Activated CD4-positive, alpha-beta T cell treated with anti-CD3 and anti-CD28 coated beads, Interleukin-2, Interleukin-6, amounts not matched to agents 100 ng/mL and 50 ng/mL, durations not matched to agents 16 hours and 8 hours (primary cell): Measurements from ENCODE around the gene PPP6R2.

Experiments
- DNase-seq: peaks from one replicate; pipeline ENCODE4 v3.0.0-alpha.2; 2020

The PPP6R2 gene

GRCh38 chr22:50435291-50436014, 92.3 kb downstream of the PPP6R2 start:
- no peak for DNase-seq

- no peak for DNase-seq
These were observed 93.1 kb downstream of the PPP6R2 start for GRCh38 chr22:50436015-50436830.

DNA sequence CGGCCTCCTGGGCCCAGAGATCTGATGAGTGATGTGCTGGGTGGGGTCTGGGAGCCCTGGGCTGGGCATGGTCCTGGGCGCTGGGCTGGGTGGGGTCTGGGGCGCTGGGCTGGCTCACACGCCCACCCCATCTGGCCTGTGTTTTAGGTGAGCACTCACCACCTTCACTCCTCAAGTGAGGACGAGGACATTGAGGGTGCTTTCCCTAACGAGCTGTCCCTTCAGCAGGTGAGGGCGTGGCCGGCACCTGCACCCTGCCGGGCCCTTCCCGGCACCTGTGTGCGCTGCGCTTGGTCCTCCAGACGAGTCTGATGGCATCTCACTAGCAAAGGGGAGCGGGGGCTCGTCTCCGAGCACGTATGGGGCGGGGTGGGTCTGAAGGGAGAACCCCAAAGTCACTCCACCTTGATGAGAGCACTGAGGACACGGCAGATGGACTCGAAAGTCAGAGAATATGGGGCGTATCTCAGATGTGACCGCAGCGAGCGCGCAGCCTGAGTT, 93.8 kb downstream of the PPP6R2 start:
- DNase-seq: no peak

DNA sequence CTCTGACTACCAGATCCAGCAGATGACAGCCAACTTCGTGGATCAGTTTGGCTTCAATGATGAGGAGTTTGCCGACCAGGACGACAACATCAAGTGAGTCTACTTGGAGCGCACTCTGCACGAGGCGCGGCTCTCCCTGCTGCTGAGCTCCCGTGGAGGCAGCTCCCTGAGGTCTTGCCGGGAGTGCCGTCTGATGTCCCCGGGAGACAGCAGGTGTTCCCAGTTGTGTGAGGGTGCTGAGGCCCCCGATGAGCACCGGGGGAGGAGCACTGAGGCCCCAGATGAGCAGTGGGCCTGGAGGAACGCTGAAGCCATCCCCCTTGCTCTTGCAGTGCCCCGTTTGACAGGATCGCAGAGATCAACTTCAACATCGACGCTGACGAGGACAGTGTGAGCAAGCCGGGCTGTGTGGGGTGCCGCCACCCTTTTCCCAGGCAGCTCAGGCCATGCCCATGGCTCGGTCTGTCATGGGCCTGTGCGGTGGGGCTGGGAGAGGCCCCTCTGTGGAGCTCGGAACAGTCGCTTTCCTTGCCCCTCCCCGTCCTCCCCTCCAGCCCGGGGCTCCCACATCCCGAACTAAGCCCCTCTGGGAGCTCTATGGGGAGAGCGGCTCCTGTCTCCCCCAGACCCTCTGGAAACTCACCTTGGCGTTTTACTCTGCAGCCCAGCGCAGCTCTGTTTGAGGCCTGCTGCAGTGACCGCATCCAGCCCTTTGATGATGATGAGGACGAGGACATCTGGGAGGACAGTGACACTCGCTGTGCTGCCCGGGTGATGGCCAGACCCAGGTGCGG, 94.6 kb downstream of the PPP6R2 start:
- no peak for DNase-seq

DNA sequence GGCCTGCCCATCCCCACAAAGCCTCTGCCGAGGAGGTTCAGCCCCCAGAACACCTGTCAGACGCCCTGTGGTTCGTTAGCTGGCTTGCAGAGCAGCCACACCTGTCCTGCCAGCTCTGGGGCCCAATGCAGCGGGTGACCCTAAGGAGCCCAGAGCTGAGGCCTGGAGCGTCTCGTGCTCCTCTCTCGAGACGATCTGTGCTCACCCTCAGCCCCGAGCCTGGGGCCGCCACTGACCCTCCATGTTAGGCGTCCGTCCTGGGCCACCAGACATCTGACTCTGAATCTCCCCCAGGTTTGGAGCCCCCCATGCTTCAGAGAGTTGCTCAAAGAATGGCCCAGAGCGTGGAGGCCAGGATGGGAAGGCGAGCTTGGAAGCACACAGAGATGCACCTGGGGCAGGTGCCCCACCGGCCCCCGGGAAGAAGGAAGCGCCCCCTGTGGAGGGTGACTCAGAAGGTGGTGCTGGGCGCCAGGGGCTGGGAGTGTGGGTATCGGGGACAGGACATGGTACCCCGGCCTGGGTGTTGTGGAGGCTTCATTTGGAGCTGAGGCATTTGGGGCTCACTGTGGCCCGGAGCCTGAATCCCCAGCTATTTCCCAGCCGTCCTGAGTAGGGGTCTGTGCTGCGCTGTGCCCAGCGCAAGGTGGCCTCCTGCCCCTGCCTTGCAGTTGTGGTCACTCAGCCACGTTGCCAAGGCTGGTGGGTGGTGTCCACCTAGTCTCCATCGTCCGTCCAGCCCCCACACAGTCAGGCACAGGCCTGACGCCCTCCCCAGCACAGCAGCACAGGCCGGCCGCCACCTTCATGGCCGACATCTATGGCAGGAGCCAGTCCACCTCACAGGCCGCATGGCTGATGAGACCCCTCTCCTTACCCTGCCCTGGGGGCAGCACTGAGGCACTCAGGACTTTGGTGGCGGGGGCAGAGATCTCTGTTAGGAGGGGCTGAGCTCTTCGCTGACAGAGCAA, 95.5 kb downstream of the PPP6R2 start:
- no peak for DNase-seq

- no peak for DNase-seq
These were observed 96.3 kb downstream of the PPP6R2 start for GRCh38 chr22:50439314-50439870.

DNA sequence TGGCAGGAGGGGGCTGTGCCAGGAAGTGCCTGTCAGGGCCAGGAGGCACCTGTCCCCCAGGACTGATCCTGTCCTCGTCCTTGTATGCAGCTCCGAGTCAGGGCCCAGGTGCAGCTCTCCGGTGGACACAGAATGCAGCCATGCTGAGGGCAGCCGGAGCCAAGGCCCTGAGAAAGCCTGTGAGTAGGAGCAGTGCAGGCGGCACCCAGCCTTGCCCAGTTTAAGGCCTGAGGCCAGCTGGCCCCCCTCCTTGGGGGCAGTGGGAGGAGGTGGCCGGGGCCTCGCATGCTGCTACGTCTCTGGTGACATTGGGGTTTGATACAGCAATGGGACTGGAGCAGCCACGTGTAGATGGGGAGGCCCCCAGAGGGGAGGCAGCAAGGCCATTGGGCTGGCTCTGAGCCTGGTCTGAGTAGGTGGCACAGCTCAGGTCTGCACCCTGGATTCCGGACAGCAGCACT, 96.8 kb downstream of the PPP6R2 start:
- DNase-seq: no peak

DNA sequence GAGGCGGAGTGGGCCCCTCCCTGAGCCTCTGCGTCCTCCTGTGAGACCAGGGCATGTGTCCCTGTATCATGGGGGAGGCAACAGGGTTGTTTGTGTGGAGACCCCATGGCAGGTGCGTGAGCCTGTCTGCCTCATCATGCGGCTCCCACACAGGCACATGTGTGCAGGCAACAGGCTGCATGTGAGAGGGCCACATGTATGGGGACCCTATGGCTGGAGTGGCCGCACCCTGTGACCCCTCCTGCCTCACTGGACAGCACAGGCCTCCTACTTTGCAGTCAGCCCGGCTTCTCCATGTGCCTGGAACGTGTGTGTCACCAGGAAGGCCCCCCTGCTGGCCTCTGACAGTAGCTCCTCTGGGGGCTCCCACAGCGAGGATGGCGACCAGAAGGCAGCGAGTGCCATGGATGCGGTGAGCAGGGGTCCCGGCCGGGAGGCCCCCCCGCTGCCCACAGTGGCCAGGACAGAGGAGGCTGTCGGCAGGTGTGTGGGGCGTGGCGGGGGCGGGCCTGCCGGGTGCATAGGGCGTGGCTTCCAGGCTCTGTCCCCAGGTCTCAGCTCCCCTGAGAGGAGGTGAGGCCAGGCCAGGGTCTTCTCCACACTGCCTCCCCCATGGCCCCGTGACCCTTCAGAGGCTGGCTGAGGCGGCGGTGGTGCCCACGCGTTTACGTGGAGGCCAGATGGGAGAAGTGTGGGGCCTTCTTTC, 97.6 kb downstream of the PPP6R2 start:
- DNase-seq: no peak

DNA sequence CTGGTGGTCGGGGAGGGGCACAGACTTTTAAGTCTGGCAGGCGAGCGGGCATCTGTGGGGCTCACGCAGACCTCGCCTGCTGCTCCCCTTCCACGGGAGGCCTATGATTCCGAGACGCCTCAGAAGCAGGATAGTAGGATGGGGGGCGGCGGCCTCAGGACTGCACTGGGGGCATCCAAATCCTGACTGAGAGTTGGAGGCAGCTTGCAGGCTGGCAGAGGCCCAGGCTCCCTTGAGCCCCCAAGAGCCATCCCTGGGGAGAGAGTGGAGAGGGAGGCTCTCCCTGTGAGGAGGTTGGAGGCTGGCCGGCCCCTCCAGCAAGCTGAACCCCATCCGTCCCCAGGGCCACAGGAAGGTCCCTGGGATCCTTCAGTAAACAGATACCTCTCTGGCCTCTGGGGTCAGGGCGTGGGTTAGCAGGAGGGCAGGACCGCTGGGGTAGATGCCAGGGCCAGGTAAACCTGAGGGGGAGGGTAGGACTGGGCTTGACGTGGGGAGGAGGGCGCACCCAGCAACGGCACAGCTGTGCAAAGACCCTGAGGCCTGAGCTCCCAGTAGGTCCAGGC, 98.4 kb downstream of the PPP6R2 start:
- no peak for DNase-seq

DNA sequence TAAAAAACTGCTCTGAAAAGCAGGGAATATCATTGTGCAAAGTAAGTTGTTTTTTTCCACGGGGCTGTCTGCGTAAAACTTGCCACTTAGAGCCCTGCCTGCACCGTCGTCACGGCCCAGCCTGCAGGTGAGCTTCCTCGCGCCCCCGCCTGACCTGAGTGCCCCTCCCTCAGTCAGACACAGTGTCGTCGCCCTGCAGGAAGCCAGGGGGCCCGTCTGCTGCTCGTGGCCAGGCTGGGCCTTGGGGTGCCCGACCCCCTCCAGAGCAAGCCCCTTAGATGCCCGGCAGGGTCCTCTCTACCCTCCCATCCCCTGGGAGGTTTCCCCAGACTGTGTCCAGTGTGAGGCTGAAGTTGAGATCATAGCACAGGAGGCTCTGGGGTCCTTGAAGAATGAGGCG, 100.1 kb downstream of the PPP6R2 start:
- DNase-seq: no peak

GRCh38 chr22:50443801-50444625, 100.9 kb downstream of the PPP6R2 start:
- no peak for DNase-seq

DNA sequence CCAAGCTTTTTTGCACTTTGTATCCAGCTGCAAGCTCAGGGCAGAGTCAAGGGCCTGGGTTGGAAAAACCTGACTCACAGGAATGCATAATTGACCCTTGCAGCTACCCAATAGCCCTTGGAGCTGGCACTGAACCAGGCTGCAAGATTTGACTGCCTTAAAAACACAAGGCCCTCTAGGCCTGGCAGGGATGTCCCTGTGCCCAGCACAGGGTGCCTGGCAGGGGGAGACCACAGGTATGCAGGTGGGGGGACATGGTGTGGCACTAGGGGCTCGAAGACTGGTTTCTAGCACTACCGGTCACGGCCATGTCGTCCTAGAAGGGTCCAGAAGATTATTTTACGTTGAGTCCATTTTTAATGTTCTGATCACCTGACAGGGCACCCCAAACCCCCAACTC, 101.5 kb downstream of the PPP6R2 start:
- no peak for DNase-seq

DNA sequence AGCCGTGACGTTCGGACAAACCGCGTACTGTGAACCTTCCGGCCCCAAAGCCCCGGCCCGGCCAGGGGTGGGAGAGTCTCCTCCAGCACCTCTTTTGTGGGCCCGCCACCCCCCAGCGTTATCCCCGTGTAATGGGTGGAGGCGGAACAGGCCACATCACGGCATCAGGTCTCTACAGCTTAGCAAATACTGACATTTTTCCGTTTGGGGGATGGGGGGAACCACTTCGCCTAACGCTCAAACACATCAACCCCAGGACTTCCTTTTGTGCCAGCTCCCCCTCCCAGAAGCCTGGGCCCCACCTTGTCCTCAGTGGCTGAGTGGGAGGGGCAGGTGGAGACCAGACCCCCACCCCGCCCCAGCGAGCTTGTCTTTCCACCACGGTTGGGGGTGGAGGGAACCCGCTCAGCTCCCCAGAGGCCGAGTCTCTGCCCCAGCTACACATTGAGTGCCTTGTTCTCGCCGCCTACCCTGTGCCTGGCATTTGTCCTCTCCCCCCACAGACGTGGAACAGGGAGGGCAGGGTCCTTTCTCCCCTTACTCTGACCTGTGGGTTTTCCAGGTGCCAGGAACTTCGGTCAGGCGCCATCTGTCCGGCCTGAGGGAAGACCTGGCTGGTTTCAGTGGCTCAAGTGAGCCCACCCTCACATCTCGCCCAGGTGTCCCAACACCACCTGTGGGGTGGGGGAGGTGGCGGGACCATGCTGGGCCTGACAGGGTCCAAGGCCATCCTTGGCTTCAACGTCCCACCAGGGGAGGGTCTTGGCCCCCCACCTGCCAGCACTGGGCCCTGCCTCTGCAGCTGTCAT, 102.1 kb downstream of the PPP6R2 start:
- DNase-seq: no peak

GRCh38 chr22:50445880-50446707, 103.0 kb downstream of the PPP6R2 start:
- no peak for DNase-seq

DNA sequence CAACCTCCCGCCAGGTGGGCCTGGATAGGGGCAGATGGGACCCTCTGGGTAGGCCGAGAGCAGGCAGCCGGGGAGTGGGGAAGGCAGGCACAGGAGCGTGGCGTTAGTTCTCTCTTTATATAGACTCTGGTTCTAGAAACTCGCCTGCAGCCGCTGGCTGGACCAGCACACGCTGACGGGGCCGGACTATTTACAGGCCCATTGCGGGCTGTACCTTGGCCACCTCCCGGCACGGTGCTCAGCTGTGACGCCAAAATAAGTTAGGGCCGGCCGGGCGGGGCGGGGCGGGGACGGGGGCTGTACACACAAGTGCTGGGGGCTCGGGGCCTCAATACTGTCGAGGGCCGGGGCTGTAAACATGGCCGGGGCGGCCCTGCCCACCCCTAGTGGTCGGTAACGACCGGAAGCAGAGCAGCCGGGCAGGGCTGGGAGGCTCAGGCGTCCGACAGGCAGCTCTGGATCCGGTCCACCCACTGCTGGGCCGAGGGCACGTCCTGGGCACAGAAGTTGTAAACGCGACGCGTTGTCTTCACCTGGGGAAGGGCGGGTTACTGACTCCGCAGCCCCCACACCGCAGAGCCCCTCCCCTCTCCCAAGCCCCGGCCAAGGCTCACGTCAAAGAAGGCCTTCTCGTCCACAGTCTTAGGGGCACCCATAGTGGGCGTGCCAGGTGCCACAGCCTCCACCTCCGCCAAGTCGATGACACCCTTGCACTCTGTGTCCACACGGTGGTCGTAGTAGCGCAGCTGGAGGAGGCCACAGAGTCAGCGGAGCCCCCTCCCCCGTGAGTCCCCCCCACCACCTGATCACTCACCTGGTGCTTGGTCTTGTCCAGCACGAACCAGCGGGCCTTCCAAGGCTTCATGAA, 103.8 kb downstream of the PPP6R2 start:
- no peak for DNase-seq

- DNase-seq: no peak
These were observed 104.7 kb downstream of the PPP6R2 start for GRCh38 chr22:50447576-50448551.
